ENCODE measurements around the gene STARD3NL. TPM values are rescaled to one million over a fixed set of nuclear protein-coding genes. Genes with fewer than 3 reads are reported as not detected.

Gene STARD3NL
- total RNA-seq, 1 donor from 2014 or later: 61.1 TPM

DNA sequence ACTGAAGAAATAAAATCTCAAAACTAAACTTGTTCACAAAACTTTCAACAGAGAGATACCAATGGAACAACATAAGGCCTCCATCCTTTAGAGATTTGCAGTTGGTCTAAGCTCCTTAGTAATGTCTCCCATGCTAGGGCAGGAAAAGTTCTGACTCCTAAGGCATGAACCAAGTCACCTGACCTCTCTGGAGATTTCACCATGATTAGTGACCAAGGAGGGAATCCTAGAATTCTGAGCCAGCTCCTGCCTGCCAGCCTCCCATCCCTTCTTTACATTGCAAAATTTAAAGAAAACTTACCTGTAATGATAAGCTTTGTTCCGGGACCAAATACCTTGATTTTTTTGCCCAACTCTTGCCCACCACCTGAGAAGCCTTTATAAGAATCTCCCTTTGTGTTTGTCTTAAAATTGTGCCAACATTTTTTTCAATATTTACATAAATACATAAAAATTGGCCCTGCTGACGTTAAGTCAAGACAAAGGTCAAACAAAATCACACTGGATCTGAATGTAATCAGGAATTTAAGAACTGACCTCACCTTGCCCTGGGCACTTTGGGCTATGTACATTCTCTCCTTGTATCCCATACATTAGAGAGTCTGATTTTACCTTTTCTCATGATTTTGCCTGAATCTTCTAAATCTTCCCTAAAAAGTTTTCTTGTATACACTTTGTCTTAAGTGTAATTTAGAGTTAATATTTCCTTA lies 95.4 kb downstream of the STARD3NL start, which contains the start of gene TARP:
TARP (minus strand) TSS at position 351 of the 710 bp plus-strand sequence.
- peaks cover 2% of the 10 kb centered on the region for H3K4me1 Mint-ChIP-seq (ENCODE audit: low read depth)
- H3K27me3 Mint-ChIP-seq: no peaks in the 10 kb centered on the region
- no peak within 1 kb of the TSS for H3K4me3 Mint-ChIP-seq (ENCODE audit: low read depth)
- DNase-seq (ENCODE audit: low spot score, unreplicated experiment): no peak
- no peaks in the 10 kb centered on the region for H3K36me3 Mint-ChIP-seq (ENCODE audit: insufficient read depth)
- TF ChIP-seq, protein P1, sequence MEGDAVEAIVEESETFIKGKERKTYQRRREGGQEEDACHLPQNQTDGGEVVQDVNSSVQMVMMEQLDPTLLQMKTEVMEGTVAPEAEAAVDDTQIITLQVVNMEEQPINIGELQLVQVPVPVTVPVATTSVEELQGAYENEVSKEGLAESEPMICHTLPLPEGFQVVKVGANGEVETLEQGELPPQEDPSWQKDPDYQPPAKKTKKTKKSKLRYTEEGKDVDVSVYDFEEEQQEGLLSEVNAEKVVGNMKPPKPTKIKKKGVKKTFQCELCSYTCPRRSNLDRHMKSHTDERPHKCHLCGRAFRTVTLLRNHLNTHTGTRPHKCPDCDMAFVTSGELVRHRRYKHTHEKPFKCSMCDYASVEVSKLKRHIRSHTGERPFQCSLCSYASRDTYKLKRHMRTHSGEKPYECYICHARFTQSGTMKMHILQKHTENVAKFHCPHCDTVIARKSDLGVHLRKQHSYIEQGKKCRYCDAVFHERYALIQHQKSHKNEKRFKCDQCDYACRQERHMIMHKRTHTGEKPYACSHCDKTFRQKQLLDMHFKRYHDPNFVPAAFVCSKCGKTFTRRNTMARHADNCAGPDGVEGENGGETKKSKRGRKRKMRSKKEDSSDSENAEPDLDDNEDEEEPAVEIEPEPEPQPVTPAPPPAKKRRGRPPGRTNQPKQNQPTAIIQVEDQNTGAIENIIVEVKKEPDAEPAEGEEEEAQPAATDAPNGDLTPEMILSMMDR (IDR thresholded peaks at IDR 0.05; ENCODE audit: unreplicated experiment): no peak
- H3K9me3 Mint-ChIP-seq (ENCODE audit: low read depth): no peaks in the 10 kb centered on the region
- H3K27ac Mint-ChIP-seq: no peak within 1 kb of the TSS

DNA sequence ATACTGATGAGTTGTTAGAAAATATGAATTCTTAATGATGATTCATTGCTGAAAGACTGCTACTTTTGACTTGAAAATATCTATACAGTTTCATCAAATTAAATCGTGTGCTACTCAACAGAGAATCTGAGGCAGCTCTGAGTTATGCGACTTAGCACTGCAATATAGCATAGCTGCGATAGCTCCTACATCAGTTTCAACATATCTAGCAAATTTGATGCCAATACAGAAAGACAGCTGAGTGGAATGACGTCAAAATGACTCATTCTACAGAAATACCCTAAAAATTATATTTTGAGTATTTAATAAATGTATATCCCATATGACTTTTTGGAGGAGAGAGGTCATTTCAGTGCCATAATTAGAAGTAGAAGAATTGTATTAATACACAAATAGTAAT lies 96.4 kb downstream of the STARD3NL start:
- Mint-ChIP-seq H3K9me3 (ENCODE audit: low read depth) (no peaks in the 10 kb centered on the region), H3K27ac (no peak overlapping the region)

DNA sequence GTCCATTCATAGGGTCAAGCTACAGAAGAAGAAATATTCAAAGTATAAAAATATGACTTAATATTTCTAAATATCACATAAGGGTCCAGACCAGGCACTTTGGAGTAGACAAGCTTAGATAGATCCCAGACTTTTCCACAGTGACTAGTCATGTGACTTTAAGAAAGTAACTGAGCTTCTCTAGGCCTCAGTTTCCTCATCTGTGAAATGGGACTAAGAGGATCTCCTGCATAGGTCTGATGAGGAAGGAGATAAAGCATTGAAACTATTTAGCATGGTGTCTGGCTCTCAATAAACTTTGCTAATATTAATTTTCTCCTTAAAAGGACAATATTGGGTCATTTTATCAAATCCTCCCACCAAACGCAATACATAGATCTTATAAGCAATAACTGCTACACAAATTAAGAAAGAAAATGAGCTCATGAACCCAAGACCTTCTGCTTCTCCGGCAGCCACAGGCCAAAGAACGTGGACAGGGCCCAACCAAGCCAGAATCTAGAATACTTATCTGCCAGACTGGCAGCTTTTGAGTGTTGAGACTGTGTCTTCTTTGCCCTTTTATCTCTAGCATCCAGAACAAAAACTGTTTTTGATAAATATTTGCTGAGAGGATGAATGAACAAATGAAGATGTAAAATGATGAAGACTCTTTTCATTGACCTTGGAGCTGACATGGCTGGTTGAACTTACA lies 97.0 kb downstream of the STARD3NL start:
- Mint-ChIP-seq H3K4me3 (ENCODE audit: low read depth) (no peak overlapping the region), H3K36me3 (ENCODE audit: insufficient read depth) (no peaks in the 10 kb centered on the region), H3K4me1 (ENCODE audit: low read depth) (peaks cover 3% of the 10 kb centered on the region), H3K9me3 (ENCODE audit: low read depth) (no peaks in the 10 kb centered on the region), H3K27ac (no peak overlapping the region), H3K27me3 (no peaks in the 10 kb centered on the region)
- TF ChIP-seq, protein P1 (IDR thresholded peaks at IDR 0.05; ENCODE audit: unreplicated experiment): no peak
- DNase-seq (ENCODE audit: low spot score, unreplicated experiment): no peak

More for the DNA sequence above, 96.4 kb downstream of the STARD3NL start:
- H3K27me3 Mint-ChIP-seq: no peaks in the 10 kb centered on the region
- no peak for DNase-seq (ENCODE audit: low spot score, unreplicated experiment)
- TF ChIP-seq, protein P1 (IDR thresholded peaks at IDR 0.05; ENCODE audit: unreplicated experiment): no peak
- H3K4me1 Mint-ChIP-seq (ENCODE audit: low read depth): peaks cover 2% of the 10 kb centered on the region
- H3K4me3 Mint-ChIP-seq (ENCODE audit: low read depth): no peak overlapping the region
- no peaks in the 10 kb centered on the region for H3K36me3 Mint-ChIP-seq (ENCODE audit: insufficient read depth)

DNA sequence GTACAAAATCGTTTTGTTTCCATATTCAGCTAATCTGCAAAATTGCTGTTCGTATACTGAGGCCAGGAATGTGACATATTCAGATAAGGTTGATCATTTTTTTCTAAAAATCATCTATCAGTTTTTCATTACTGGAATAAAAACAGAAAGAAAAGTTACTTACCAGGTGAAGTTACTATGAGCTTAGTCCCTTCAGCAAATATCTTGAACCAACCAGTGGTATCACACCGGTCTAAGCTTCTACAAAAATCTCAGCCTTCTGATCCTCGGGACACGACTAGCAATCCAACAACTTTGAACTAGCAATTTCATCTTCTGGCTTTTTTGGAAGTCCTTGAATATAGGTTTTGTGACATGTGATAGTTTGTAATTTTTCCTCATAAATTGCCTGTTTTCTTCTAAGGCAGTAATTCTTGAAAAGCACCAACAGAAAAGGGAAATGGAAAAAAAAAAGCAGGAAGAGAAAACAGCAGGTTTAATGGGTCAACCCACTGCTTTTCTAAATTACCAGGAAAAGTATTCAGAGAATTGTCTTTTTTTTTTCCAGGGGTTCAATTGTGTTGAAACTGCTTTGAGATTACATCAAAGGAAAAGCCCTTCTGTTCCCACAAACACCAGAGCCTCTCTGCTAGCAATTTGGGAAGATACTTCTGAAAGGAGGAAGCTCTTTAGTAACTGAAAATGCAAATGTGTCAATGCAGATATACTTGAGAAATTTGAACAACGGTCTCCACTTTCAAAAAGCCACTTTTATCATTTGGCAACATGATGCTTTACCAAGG lies 98.2 kb downstream of the STARD3NL start:
- H3K4me1 Mint-ChIP-seq (ENCODE audit: low read depth): peaks cover 3% of the 10 kb centered on the region
- H3K4me3 Mint-ChIP-seq (ENCODE audit: low read depth): no peak overlapping the region
- no peak overlapping the region for H3K27ac Mint-ChIP-seq
- DNase-seq (ENCODE audit: low spot score, unreplicated experiment): no peak
- no peaks in the 10 kb centered on the region for H3K36me3 Mint-ChIP-seq (ENCODE audit: insufficient read depth)
- H3K27me3 Mint-ChIP-seq: no peaks in the 10 kb centered on the region
- H3K9me3 Mint-ChIP-seq (ENCODE audit: low read depth): no peaks in the 10 kb centered on the region
- TF ChIP-seq, protein P1 (IDR thresholded peaks at IDR 0.05; ENCODE audit: unreplicated experiment): no peak

DNA sequence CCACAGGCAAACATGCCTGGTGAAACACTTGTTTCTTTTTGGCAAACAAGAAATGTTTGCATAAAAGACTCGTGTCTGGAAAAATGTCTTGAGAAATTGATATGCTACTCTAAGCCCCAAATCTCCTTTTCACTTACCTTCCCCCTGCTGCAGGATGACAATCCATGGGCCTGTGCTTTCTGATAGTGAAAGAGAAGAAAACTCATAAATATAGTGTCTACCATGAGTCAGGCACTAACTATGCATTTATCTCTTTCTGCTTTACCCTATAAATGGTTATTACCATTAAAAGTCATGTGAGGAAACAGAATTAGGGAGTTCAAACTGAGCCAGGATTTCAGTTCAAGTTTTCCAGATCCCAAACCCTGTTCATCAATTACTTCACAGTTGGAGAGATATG lies 102.0 kb downstream of the STARD3NL start:
- Mint-ChIP-seq H3K36me3 (ENCODE audit: insufficient read depth) (no peaks in the 10 kb centered on the region), H3K4me1 (ENCODE audit: low read depth) (peaks cover 1% of the 10 kb centered on the region), H3K9me3 (ENCODE audit: low read depth) (no peaks in the 10 kb centered on the region), H3K27me3 (no peaks in the 10 kb centered on the region), H3K27ac (no peak overlapping the region), H3K4me3 (ENCODE audit: low read depth) (no peak overlapping the region)
- no peak for DNase-seq (ENCODE audit: low spot score, unreplicated experiment)
- TF ChIP-seq, protein P1 (IDR thresholded peaks at IDR 0.05; ENCODE audit: unreplicated experiment): no peak
